Stimulated activated CD4-positive, alpha-beta T cell treated with anti-CD3 and anti-CD28 coated beads, Interleukin-12 subunit alpha, Interleukin-12 subunit beta, amount 100 ng/mL, for 4 hours (primary cell): ENCODE results near the gene CACNB4.

Experiments used
- DNase-seq: peaks from one replicate; pipeline ENCODE4 v3.0.0-alpha.2; 2020

The CACNB4 gene

DNA sequence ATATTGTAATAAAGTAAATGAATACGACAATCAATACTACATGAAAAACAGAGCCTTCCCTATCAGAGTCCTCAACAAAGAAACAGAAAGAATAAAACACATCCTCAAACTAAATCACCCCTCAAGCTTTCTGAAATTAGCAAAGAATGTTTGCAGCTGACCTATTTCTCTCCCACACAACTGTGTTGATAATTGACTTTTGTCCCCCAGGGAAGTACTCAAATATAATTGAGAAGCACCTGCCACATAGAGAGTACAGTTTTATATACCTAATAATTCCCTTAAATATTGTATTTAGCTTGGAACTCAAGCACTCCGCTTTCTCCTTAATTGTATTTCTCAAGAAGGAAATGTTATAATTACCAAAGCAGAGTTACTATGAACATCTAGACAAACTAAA lies 12.6 kb downstream of the CACNB4 start:
- no peak for DNase-seq

GRCh38 chr2:152084076-152084475 lies 14.8 kb downstream of the CACNB4 start:
- DNase-seq = no peak

DNA sequence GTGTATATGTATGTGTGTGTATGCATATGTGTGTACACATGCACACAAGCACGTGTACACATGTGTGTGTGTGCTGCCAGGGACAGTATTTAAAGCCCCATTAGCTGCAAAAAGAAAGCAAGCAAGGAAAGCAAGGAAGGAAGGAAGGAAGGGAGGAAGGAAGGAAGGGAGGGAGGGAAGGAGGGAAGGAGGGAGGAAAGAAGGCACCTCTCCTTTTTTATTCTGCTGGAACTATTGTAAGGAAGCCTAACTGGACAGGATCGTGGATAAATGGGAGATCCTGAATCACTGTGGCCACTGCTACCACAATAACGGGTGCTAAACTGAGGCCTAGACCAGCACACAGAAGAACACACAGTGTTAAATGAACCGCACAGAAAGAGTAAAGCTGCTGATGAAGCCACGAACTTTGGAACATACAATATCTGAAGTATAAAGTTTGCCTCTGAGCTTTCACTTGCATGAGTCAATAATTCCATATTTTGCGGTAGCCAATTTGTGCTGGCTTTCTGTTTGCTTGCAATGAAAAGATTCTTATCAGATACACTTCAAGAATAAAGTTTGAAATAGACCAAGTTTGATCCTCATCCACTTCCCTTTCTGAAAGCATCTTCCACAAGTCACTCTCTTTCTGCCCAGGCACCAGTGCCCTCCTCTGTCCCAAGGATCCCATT lies 15.5 kb downstream of the CACNB4 start:
- no peak for DNase-seq

- DNase-seq = no peak
Measured at GRCh38 chr2:152078662-152079061, 20.2 kb downstream of the CACNB4 start.

DNA sequence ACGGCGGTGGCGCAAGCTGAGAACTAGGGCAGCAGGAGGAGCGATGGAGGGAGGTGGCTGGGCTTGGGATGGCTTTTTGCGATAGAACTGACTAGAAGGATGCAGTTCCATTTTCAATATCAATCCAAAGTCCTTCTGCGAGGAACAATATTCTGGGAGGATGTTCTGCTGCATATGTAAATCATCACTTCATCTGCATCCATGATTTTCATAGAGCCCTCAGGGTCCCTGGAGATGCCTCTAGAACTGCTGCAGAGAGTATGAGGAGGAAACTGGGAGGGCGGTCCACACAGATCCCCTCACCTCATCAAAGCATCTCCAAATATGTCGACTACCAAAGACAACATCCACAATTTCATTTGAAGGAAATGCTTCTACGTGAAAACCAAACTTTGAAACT lies 20.8 kb downstream of the CACNB4 start:
- DNase-seq = no peak

DNA sequence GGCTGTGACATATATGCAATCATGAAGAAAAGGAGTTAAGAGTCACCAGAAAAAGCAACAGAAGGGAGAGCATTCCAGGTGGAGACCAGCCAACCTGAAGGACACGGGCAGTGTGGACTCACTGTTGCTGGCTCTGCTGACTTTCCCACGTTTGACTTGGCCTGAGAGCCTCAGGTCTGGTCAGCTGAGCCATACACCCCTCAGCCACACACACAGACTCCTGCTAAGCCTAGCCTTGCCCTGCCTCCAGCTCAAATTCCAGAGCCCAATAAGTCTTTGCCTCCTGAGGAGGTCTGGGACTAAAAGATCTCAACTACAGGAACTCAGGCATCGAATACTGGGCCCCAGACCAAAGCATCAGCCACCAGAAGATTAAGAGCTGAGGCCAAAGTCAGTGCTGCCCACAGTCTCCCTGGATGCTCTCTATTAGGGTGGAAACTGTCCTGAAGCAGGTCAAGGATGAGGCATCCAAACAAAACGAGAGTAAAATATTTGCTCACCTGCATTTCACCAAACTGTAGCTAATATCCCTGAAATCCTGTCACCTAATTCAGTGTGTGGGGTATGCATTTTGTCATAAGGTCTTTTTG lies 23.3 kb downstream of the CACNB4 start:
- no peak for DNase-seq

DNA sequence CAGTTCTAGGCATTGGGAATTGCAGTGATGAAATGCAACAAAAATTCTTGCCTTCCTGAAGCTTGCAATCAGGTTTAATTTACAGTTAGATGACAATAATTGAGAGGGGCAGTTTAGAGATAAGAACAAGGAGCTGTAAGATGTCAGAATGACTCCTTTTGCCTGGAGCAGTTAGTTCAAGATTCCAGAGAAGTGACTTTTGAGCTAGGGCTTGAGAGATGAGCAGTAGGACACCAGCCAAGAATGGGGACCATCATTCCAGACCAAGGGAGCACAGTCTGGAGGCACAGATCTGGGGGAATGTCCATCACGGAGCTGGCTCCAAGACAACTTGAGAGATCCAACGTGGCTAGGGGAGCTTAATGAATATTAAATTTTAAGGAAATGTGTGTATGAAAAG lies 26.8 kb downstream of the CACNB4 start:
- DNase-seq = no peak

DNA sequence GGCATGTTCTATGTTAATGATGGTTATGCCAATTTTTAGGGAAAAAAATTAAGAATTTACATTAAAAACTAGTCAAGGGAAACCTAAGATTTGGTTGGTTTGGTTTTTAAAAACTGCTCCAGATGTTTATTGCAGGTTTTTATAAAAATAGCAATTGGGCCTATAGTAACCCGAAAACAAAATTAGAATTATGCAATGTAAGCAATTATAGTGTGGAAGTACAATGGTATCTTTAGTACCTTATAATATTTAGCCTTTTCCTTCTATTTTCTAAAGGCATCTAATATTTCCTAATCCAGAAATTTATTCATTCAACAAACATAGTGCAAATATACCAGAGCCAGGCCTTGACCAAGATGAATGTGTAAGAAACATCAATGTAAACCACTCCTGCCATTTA lies 27.3 kb downstream of the CACNB4 start:
- no peak for DNase-seq

DNA sequence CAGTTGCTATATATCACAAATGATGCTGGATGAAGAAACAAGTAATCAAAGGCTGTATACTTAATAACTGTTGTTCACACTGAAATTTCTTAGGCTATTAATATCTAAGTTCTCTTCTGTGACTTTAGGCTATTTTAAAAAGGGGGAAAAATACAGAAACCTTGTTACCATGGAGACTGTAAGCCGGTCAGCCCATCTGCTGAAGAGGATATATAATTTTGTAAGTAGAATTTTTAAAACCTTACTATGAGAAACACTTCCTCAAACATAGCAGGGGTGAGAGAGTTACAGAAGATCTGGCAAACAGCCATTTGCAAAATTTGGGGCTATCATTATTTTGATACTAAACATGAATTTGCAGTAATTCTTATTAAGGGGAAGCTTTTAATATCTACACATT lies 27.8 kb downstream of the CACNB4 start:
- no peak for DNase-seq

GRCh38 chr2:152068226-152068625 lies 30.6 kb downstream of the CACNB4 start:
- no peak for DNase-seq

- DNase-seq = no peak
Measured at GRCh38 chr2:152067823-152068222, 31.0 kb downstream of the CACNB4 start.

DNA sequence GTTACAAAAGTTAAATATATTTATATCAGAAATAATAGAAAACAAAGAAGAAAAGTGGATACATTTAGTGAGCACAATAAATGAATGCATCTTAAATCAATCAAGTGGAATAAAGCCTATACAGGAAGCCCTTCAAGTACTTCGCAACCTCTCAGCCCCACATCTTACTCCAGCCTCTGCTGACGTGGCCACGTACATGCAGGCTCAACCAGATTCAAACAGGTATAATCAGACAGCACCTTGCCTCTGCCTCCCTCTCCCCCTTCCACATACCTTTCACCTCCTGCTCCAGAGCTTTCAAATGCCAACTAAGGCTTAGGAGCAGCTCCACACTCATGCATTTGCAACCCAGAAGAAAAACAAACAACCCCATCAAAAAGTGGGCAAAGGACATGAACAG lies 32.9 kb downstream of the CACNB4 start:
- no peak for DNase-seq

GRCh38 chr2:152064001-152064400 lies 34.8 kb downstream of the CACNB4 start:
- DNase-seq = no peak

GRCh38 chr2:152063325-152063924 lies 35.4 kb downstream of the CACNB4 start:
- DNase-seq = no peak

- no peak for DNase-seq
Measured at GRCh38 chr2:152062125-152063091, 36.4 kb downstream of the CACNB4 start.

- no peak for DNase-seq
Measured at GRCh38 chr2:152061383-152061782, 37.5 kb downstream of the CACNB4 start.

DNA sequence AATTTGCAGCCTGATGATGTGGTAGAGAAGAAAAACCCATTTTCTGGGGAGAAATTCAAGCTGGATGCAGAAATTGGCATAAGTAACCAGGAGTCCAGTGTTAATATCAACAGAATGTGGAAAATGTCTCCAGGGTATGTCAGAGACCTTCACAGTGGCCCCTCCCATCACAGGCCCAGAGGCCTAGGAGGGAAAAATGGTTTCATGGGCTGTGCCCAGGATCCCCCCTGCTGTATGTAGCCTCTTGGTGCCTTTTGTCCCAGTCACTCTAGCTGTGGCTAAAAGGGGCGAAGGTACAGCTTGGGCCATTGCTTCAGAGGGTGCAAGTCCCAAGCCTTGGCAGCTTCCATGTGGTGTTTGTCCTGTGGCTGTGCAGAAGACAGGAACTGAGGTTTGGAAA lies 40.2 kb downstream of the CACNB4 start:
- DNase-seq = no peak

DNA sequence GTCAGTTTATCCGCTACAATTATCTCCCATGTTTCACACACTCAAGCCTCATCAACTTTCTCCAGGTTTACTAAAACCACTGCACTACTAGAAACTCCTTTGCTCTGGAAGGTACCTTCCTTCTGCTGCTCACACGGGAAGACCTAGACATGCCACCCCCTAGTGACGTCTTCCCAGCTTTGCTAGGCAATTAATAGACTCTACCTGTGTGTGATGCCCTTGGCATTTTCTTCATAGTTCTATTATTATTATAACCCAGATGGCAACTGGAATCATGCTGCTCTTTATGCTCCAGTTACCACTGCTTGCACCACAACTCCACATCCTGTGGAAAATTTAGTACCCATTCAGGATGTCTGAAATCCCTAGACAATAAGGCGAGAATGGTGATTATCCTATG lies 42.4 kb downstream of the CACNB4 start:
- no peak for DNase-seq

GRCh38 chr2:152055366-152056108 lies 43.3 kb downstream of the CACNB4 start:
- DNase-seq = no peak

DNA sequence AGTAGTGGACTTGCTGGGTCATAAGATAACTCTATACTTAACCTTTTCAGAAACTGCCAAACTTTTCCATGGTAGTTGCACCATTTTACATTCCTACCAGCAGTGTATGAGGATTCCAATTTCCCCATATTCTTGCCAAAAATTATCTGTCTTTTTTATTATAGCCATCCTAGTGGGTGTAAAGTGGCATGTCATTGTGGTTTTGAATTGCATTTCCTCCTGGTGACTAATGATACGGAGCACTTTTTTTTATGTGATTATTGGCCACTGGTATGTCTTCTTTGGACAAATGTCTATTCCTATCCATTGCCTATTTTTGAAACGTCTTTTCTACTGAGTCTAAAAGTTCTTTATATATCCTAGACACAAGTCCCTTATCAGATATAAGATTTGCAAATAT lies 44.3 kb downstream of the CACNB4 start:
- DNase-seq = no peak

DNA sequence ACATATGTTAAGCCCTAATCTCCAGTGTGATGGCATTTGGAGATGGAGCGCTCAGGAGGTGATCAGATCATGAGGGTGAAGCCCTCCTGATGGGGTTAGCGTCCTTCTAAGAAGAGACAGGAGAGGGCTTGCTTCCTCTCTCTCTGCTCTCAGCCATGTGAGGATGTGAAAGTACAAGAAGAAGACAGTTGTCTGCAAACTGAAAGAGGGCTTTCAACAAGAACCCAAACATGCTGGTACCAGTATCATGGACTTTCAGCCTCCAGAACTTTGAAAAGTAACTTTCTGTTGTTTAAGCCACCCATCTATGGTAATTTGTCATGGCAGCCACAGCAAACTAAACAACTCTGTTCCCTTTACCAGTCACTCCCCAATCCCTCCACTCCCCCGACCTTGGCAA lies 47.4 kb downstream of the CACNB4 start:
- no peak for DNase-seq

GRCh38 chr2:152050915-152051314 lies 47.9 kb downstream of the CACNB4 start:
- DNase-seq = no peak

DNA sequence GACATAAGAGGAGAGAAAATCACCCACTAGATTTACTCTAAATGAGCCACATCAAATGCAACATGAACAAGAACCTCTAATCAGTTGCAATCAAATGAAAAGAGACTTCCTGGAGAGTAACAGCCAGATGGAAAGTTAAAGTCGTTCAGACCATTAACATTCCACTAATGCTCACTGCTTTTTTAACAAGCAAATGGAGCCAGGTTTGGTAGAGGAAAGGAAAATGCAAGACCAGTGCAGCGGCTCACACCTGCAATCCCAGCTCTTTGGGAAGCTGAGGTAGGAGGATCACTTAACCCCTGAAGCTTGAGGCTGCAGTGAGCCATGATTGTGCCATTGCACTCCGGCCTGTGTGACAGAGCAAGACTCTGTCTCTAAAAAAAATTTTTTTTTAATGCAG lies 48.5 kb downstream of the CACNB4 start:
- no peak for DNase-seq
